Measurements from ENCODE around the gene MBP.

Gene MBP

GRCh38 chr18:77150588-77150987, 18.0 kb upstream of the MBP start:
- no peak for FAIRE-seq
- TF ChIP-seq POLR2A (IDR thresholded peaks at IDR 0.05; ENCODE audit: low read depth, low read length) (no peak), TAF1 (IDR thresholded peaks at IDR 0.05; ENCODE audit: borderline replicate concordance, low read depth, low read length) (no peak), POLR2AphosphoS5 (IDR thresholded peaks at IDR 0.05; ENCODE audit: low read depth, low read length) (no peak)

GRCh38 chr18:77148289-77148688, 15.7 kb upstream of the MBP start:
- DNase-seq (ENCODE audit: insufficient read length): no peak
- TF ChIP-seq POLR2AphosphoS5 (IDR thresholded peaks at IDR 0.05; ENCODE audit: low read depth, low read length) (no peak), TAF1 (IDR thresholded peaks at IDR 0.05; ENCODE audit: borderline replicate concordance, low read depth, low read length) (no peak)
- FAIRE-seq: no peak

More at GRCh38 chr18:77150588-77150987, 18.0 kb upstream of the MBP start:
- no peak for DNase-seq (ENCODE audit: insufficient read length)

GRCh38 chr18:77147418-77147852, 14.9 kb upstream of the MBP start:
- FAIRE-seq (no peak), DNase-seq (ENCODE audit: insufficient read length) (no peak)
- no peak for TF ChIP-seq TAF1 (IDR thresholded peaks at IDR 0.05; ENCODE audit: borderline replicate concordance, low read depth, low read length)
- TF ChIP-seq POLR2A (IDR thresholded peaks at IDR 0.05; ENCODE audit: low read depth, low read length): no peak
- TF ChIP-seq POLR2AphosphoS5 (IDR thresholded peaks at IDR 0.05; ENCODE audit: low read depth, low read length): no peak

GRCh38 chr18:77146249-77147080, 13.9 kb upstream of the MBP start:
- no peak for DNase-seq (ENCODE audit: insufficient read length)
- TF ChIP-seq POLR2AphosphoS5 (IDR thresholded peaks at IDR 0.05; ENCODE audit: low read depth, low read length) (no peak), POLR2A (IDR thresholded peaks at IDR 0.05; ENCODE audit: low read depth, low read length) (no peak), TAF1 (IDR thresholded peaks at IDR 0.05; ENCODE audit: borderline replicate concordance, low read depth, low read length) (no peak)
- FAIRE-seq: no peak

GRCh38 chr18:77145364-77145901, 12.8 kb upstream of the MBP start:
- no peak for FAIRE-seq
- TF ChIP-seq TAF1 (IDR thresholded peaks at IDR 0.05; ENCODE audit: borderline replicate concordance, low read depth, low read length) (no peak), POLR2A (IDR thresholded peaks at IDR 0.05; ENCODE audit: low read depth, low read length) (no peak), POLR2AphosphoS5 (IDR thresholded peaks at IDR 0.05; ENCODE audit: low read depth, low read length) (no peak)
- no peak for DNase-seq (ENCODE audit: insufficient read length)

GRCh38 chr18:77144451-77145118, 12.0 kb upstream of the MBP start:
- DNase-seq (ENCODE audit: insufficient read length) (no peak), FAIRE-seq (peak; percentile 44)

GRCh38 chr18:77144046-77144445, 11.5 kb upstream of the MBP start:
- FAIRE-seq: no peak
- no peak for DNase-seq (ENCODE audit: insufficient read length)
- TF ChIP-seq TAF1 (IDR thresholded peaks at IDR 0.05; ENCODE audit: borderline replicate concordance, low read depth, low read length) (no peak), POLR2AphosphoS5 (IDR thresholded peaks at IDR 0.05; ENCODE audit: low read depth, low read length) (no peak), POLR2A (IDR thresholded peaks at IDR 0.05; ENCODE audit: low read depth, low read length) (no peak)

More at GRCh38 chr18:77144451-77145118, 12.0 kb upstream of the MBP start:
- no peak for TF ChIP-seq POLR2AphosphoS5 (IDR thresholded peaks at IDR 0.05; ENCODE audit: low read depth, low read length)

GRCh38 chr18:77143196-77143595, 10.6 kb upstream of the MBP start:
- DNase-seq (ENCODE audit: insufficient read length): no peak
- FAIRE-seq: no peak
- no peak for TF ChIP-seq POLR2A (IDR thresholded peaks at IDR 0.05; ENCODE audit: low read depth, low read length)
- no peak for TF ChIP-seq POLR2AphosphoS5 (IDR thresholded peaks at IDR 0.05; ENCODE audit: low read depth, low read length)
- TF ChIP-seq TAF1 (IDR thresholded peaks at IDR 0.05; ENCODE audit: borderline replicate concordance, low read depth, low read length): no peak

GRCh38 chr18:77141401-77142118, 9.0 kb upstream of the MBP start:
- no peak for FAIRE-seq
- no peak for TF ChIP-seq POLR2AphosphoS5 (IDR thresholded peaks at IDR 0.05; ENCODE audit: low read depth, low read length)
- no peak for TF ChIP-seq POLR2A (IDR thresholded peaks at IDR 0.05; ENCODE audit: low read depth, low read length)
- no peak for TF ChIP-seq TAF1 (IDR thresholded peaks at IDR 0.05; ENCODE audit: borderline replicate concordance, low read depth, low read length)

GRCh38 chr18:77140439-77141109, 8.0 kb upstream of the MBP start:
- DNase-seq (ENCODE audit: insufficient read length) (no peak), FAIRE-seq (no peak)
- TF ChIP-seq POLR2AphosphoS5 (IDR thresholded peaks at IDR 0.05; ENCODE audit: low read depth, low read length) (no peak), POLR2A (IDR thresholded peaks at IDR 0.05; ENCODE audit: low read depth, low read length) (no peak), TAF1 (IDR thresholded peaks at IDR 0.05; ENCODE audit: borderline replicate concordance, low read depth, low read length) (no peak)

More at GRCh38 chr18:77141401-77142118, 9.0 kb upstream of the MBP start:
- no peak for DNase-seq (ENCODE audit: insufficient read length)

- no peak for FAIRE-seq
- DNase-seq (ENCODE audit: insufficient read length): no peak
- no peak for TF ChIP-seq TAF1 (IDR thresholded peaks at IDR 0.05; ENCODE audit: borderline replicate concordance, low read depth, low read length)
- no peak for TF ChIP-seq POLR2A (IDR thresholded peaks at IDR 0.05; ENCODE audit: low read depth, low read length)
- no peak for TF ChIP-seq POLR2AphosphoS5 (IDR thresholded peaks at IDR 0.05; ENCODE audit: low read depth, low read length)
Measured at GRCh38 chr18:77140030-77140429, 7.4 kb upstream of the MBP start.

Measured in GM12892 (cell line).